ENCODE measurements around the gene DLG1. TPM values are rescaled to one million over a fixed set of nuclear protein-coding genes. Genes with fewer than 3 reads are reported as not detected.

Gene DLG1
- total and polyA plus RNA-seq, 9 of the 15 experiments (the other 6 are each of a cell fraction or from before 2014, with no cell fraction given): 9.4 to 63.5 (median 43.6) TPM

- Histone ChIP-seq H3K36me3 (ENCODE audit: control insufficient read depth, insufficient read depth, low read length) (peaks cover 13% of the 10 kb centered on the region), H3K4me2 (ENCODE audit: insufficient read depth, low read length) (no peak overlapping the region), H3K9ac (ENCODE audit: insufficient read depth in 1 of 2, low read depth in 2 of 2, low read length in 2 of 2) (no peak overlapping the region), H3K27me3 (ENCODE audit: control insufficient read depth in 2 of 2, insufficient read depth in 2 of 2, low read length in 2 of 2) (no peaks in the 10 kb centered on the region), H3K27ac (ENCODE audit: extremely low read depth, low read depth, low read length) (no peak overlapping the region), H3K4me1 (replicated peaks in 1 of 2; ENCODE audit: control insufficient read depth in 2 of 2, insufficient read depth in 2 of 2, low read length in 2 of 2) (no peaks in the 10 kb centered on the region; a peak in 1 of 5 replicates), H3K9me1 (ENCODE audit: control insufficient read depth, insufficient read depth, low read length) (no peaks in the 10 kb centered on the region), H4K20me1 (replicated peaks; ENCODE audit: control insufficient read depth, insufficient read depth, low read length) (no peaks in the 10 kb centered on the region), H3K79me2 (ENCODE audit: control insufficient read depth, insufficient read depth, low read length) (peaks cover 49% of the 10 kb centered on the region), H3K4me3 (no peak overlapping the region), H2AFZ (ENCODE audit: low read depth, low read length) (no peak overlapping the region), H3K9me3 (replicated peaks; ENCODE audit: control insufficient read depth, insufficient read depth, low read depth, low read length) (no peaks in the 10 kb centered on the region; the same call in 1 of the 2 replicates)
- FAIRE-seq: no peak
- in situ Hi-C loops (cut with MboI) (no loop called here), intact Hi-C loops (cut with micrococcal nuclease) (no loop called here)
- no peak for DNase-seq (ENCODE audit: extremely low read depth in 1 of 4, low spot score in 3 of 4)
- no TSS peak for BruUV-seq (replicated peaks)
- POLR2A ChIA-PET: interaction anchor here (0.8 kb wide), 1 partner anchor 12 kb away, joined by 3 read pairs; no protein-coding TSS in a partner anchor
- no peak for ATAC-seq
- CTCF ChIA-PET (ENCODE audit: low intra/inter-chr PET ratio): no interaction called here
- 90% methylated on average over 2 of the region's 2 CpGs for WGBS (ENCODE audit: insufficient coverage, low coverage, missing lambda C conversion rate)
- no peak for TF ChIP-seq KDM1A (IDR thresholded peaks at IDR 0.05)
- peak; percentile 80 for TF ChIP-seq ZNF121 (CRISPR knock-in tag; conservative IDR thresholded peaks at IDR 0.05)
- no peak for TF ChIP-seq CHAMP1 (IDR thresholded peaks at IDR 0.05)
- no peak for TF ChIP-seq FOXP4 (CRISPR knock-in tag; IDR thresholded peaks at IDR 0.05; ENCODE audit: borderline replicate concordance)
Measured at GRCh38 chr3:197191897-197192296, 106.5 kb downstream of the DLG1 start.
